ENCODE data around the gene LNX1. TPM values are rescaled to one million over a fixed set of nuclear protein-coding genes. Genes with fewer than 3 reads are reported as not detected.

The LNX1 gene
- total RNA-seq, 1 donor from 2014 or later: 5.4 TPM

DNA sequence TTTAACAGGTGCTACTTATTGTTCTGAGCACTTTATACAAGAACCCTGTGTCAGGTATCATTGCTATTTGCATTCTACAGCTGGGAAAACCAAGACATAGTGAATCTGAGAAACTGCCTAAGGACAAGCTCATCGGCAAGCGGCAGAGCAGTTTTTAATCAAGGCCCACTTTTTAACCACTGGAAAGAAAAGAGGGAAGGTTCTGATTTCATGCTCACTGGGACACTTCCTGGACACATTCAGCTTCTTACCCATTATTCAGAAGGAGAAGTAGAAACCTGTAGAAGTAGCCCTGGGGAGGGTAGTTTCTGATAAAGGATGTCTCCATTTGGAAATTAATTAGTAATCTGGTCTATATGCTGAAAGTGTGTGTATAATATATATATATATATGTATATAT, 2.5 kb upstream of the LNX1 start:
- no peak overlapping the region for H3K27ac ChIP-seq
- ATAC-seq: no peak

DNA sequence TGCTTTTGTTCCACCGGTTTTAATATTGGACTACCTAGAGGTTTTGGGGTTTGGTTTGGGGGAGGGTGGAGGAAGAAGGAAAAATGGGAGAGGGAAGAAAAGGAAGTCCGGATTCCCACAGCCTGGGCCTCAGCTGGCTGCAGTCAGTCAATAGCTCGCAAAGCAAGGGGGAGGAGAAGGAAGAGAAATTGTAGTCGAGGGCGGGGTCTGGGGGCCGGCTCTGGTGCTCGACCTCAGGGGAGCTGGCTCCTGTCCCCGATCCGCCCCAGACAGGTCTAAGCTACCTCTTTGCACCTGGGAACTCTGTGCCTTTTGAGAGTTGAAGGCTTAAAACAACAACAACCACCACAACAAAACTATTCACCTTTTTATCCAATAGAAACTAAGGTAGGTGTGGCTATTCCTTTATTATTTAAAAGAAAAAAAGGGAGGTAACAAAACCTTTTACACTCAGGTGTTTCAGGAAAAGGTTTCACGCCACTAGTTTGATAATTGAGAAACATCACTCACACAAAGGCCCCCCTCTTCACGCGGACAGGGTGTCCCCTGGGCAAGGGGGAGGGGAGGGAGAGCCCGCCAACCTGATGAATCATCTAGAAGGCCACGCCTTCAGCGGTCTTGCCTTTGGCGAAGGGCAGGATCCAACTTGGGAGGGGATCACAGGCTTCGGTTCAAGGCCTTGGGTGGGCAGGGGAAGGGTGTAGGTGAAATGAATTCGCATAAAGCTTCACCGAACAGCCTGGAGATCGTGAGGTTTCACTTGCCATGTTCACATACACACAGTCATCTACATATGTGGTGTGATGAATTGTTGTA, 1.6 kb upstream of the LNX1 start:
- no peaks in the 10 kb centered on the region for H3K36me3 ChIP-seq
- peaks cover 8% of the 10 kb centered on the region for H3K4me1 ChIP-seq
- H3K27me3 ChIP-seq (ENCODE audit: low read depth): no peaks in the 10 kb centered on the region
- no peaks in the 10 kb centered on the region for H3K9me3 ChIP-seq
- H3K27ac ChIP-seq: no peak overlapping the region
- peak; percentile 65 to 70 for ATAC-seq
- peak overlapping the region; percentile 22 for H3K4me3 ChIP-seq
- peak; percentile 70 for DNase-seq
- intact Hi-C loops (cut with DNase I): no loop called here
- TF ChIP-seq, protein P1, sequence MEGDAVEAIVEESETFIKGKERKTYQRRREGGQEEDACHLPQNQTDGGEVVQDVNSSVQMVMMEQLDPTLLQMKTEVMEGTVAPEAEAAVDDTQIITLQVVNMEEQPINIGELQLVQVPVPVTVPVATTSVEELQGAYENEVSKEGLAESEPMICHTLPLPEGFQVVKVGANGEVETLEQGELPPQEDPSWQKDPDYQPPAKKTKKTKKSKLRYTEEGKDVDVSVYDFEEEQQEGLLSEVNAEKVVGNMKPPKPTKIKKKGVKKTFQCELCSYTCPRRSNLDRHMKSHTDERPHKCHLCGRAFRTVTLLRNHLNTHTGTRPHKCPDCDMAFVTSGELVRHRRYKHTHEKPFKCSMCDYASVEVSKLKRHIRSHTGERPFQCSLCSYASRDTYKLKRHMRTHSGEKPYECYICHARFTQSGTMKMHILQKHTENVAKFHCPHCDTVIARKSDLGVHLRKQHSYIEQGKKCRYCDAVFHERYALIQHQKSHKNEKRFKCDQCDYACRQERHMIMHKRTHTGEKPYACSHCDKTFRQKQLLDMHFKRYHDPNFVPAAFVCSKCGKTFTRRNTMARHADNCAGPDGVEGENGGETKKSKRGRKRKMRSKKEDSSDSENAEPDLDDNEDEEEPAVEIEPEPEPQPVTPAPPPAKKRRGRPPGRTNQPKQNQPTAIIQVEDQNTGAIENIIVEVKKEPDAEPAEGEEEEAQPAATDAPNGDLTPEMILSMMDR (IDR thresholded peaks at IDR 0.05): no peak

More for the DNA sequence above, 2.5 kb upstream of the LNX1 start:
- DNase-seq: no peak
- Histone ChIP-seq H3K27me3 (ENCODE audit: low read depth) (no peaks in the 10 kb centered on the region), H3K9me3 (no peaks in the 10 kb centered on the region), H3K36me3 (no peaks in the 10 kb centered on the region), H3K4me1 (peaks cover 8% of the 10 kb centered on the region), H3K4me3 (no peak overlapping the region)
- intact Hi-C loops (cut with DNase I): no loop called here
- TF ChIP-seq, protein P1 (IDR thresholded peaks at IDR 0.05): no peak

DNA sequence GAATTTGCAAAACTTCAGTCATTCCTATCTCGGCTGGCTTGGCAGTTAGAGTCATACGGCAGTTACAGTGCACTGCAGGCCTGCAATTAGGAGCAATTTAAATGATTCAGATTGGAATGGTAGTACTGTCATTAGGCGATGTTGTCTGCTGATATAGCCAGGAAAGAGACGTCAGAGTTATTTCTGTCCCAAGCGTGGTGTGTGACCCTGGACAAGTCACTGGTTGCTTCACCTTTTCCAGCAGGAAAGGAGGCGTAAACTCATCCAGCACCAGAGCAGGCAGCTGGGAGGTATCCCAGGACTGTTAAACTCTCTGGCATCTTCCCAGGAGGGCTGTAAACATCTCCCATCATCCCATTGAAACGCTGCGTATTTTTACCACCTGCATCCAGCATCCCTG, 836 bp upstream of the LNX1 start:
- H3K4me1 ChIP-seq: peaks cover 8% of the 10 kb centered on the region
- ATAC-seq: peak in 1 of 2 donors; percentile 25
- intact Hi-C loops (cut with DNase I): no loop called here
- TF ChIP-seq, protein P1 (IDR thresholded peaks at IDR 0.05): no peak
- no peak for DNase-seq
- no peak overlapping the region for H3K27ac ChIP-seq
- H3K9me3 ChIP-seq: no peaks in the 10 kb centered on the region
- H3K4me3 ChIP-seq: peak overlapping the region; percentile 24
- H3K27me3 ChIP-seq (ENCODE audit: low read depth): no peaks in the 10 kb centered on the region
- H3K36me3 ChIP-seq: no peaks in the 10 kb centered on the region

DNA sequence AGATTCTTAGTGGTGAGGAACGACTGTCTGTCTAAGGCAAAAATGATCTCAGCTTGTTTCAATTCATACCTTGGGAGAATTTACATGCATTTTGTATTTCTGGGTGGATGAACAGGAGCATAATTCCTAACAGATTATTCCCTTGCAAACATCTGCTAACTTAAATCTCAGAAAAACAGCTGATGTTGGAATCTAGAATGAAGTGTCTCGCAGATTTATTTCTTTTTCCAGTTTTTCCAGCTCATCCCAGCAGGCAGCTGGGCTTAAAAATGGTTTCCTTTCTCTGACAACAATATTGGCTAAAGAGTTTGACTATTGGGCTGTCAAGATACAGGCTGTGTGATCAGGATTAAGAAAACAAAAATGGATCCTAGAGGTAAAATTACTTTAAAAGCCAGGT, 1.1 kb downstream of the LNX1 start:
- Histone ChIP-seq H3K27ac (no peak overlapping the region), H3K4me3 (no peak overlapping the region), H3K27me3 (ENCODE audit: low read depth) (no peaks in the 10 kb centered on the region), H3K36me3 (no peaks in the 10 kb centered on the region), H3K4me1 (peaks cover 8% of the 10 kb centered on the region), H3K9me3 (no peaks in the 10 kb centered on the region)
- intact Hi-C loops (cut with DNase I): no loop called here
- no peak for ATAC-seq
- DNase-seq: no peak
- TF ChIP-seq, protein P1 (IDR thresholded peaks at IDR 0.05): no peak

DNA sequence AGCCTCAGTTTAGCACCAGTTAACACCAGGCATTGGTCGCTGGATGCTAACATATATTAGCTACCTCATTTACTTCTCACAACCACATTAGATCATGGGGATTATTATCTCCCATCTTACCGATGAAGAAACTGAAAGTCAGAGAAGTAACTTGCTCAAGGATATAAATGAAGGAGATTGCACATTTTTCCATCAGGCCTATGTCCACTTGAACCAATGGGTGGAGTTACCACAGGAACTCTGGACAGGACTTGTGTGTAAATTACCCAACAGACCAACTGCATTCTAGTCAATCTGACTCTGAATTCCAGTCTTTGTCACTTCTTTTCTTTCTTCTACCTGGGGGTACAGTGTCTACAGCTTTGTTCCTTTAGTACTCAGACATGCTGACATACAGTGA, 1.8 kb downstream of the LNX1 start:
- no peaks in the 10 kb centered on the region for H3K27me3 ChIP-seq (ENCODE audit: low read depth)
- intact Hi-C loops (cut with DNase I): no loop called here
- H3K36me3 ChIP-seq: no peaks in the 10 kb centered on the region
- H3K4me3 ChIP-seq: no peak overlapping the region
- no peak for DNase-seq
- ATAC-seq: no peak
- H3K9me3 ChIP-seq: no peaks in the 10 kb centered on the region
- peaks cover 8% of the 10 kb centered on the region for H3K4me1 ChIP-seq
- TF ChIP-seq, protein P1 (IDR thresholded peaks at IDR 0.05): no peak
- H3K27ac ChIP-seq: no peak overlapping the region

All from lower lobe of right lung (tissue), 2 donors.